BJ (cell line): ENCODE data around the gene PKNOX1. TPM values are rescaled to one million over a fixed set of nuclear protein-coding genes. Genes with fewer than 3 reads are reported as not detected.
A peak's percentile ranks its signal among the peaks of the same experiment; 100 is the strongest.
"Not testable (repeated sequence)": the region's sequence is repeated elsewhere in the genome, so short reads cannot be mapped to it uniquely, and the experiment has no call there.

Source experiments
- CTCF ChIA-PET: fragments of 350-600 bp; formaldehyde crosslinking; extraction: SDS; loops from one replicate; lab custom pipeline; 2021; ENCODE audit warnings: antibody characterized with exemption, inconsistent platforms; lab: Yijun Ruan, JAX
- POLR2A ChIA-PET: fragments of 300-600 bp; sonication (Branson Sonifier 250); formaldehyde crosslinking; extraction: SDS; loops from one replicate; lab custom pipeline; 2021; ENCODE audit warnings: antibody characterized with exemption; lab: Charles Lee
- DNase-seq: peaks from one replicate; pipeline ENCODE4 v3.0.0-alpha.2; 2011; ENCODE audit warnings: low read depth
- H3K27me3 ChIP-seq: 2 replicates; pipeline ENCODE4 v1.6.0; 2011; ENCODE audit warnings: low read length; ENCODE audit not compliant: control insufficient read depth, insufficient read depth
- H3K36me3 ChIP-seq: 2 replicates; pipeline ENCODE4 v1.5.1; 2011; ENCODE audit warnings: low read length; ENCODE audit not compliant: control insufficient read depth, insufficient read depth
- H3K4me3 ChIP-seq: 2 replicates; pipeline ENCODE4 v1.5.1; 2011; ENCODE audit warnings: low read depth, mild to moderate bottlenecking, control low read depth, low read length
- polyA plus RNA-seq: library from polyadenylated mRNA; depleted of rRNA; stranded (reverse); fragments of >200 nt; gene quantifications from 2 replicates; pipeline ENCODE4 v1.2.3, GENCODE V29; 2011

Gene PKNOX1
- polyA plus RNA-seq, 1 experiment = 38.9 TPM

DNA sequence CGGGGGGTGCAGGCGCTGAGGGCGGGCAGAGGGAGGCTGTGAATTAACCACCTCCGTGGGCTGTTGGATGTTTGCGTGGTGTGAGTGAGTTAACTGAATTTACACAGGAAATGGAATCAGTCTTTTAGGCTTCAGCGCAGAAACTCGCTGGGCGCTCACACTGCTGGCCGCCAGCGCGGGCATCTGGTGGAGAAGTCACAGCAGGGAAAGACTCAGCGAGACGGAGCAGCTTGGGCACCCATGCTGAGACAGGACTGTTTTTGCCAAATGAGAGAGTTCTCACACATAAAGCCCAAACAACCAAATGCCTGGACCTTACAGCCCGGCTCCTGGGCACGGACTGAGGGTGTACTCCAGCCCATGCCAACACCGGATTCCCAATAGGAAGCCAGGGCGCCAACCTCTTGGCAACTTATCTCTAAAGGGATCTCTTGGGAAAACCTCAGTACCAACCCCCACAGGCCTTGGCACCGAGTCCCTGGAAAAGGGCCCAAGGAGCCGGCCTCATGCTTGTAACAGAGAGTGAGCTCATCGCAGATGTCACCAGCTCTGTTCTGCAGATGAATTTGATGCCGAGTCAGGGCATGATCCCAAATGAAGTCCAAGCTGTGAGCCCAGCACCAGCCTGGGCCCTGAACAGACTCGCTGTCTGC lies 90.0 kb downstream of the PKNOX1 start:
- POLR2A ChIA-PET, H3K4me3 ChIP-seq, DNase-seq, CTCF ChIA-PET, H3K27me3 ChIP-seq, H3K36me3 ChIP-seq: not testable (repeated sequence)

DNA sequence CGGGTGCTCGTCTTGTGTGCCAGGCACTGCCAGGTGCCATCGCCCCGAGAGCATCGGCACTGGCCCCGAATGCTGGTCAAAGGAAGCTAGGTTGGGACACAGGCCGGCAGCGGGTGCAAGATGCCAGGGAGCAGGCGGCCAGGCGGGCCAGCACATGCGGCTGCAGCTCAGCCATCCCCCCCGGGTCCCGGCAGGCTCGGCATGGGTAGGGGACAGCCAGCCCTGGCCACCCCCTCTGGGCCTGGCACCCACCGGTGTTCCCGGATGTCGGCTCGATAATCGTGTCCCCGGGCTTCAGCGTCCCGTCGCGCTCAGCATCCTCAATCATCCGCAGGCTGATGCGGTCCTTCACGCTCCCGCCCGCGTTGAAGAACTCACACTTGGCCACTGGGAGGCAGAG lies 91.6 kb downstream of the PKNOX1 start:
- DNase-seq, H3K27me3 ChIP-seq, CTCF ChIA-PET, POLR2A ChIA-PET, H3K4me3 ChIP-seq, H3K36me3 ChIP-seq: not testable (repeated sequence)

DNA sequence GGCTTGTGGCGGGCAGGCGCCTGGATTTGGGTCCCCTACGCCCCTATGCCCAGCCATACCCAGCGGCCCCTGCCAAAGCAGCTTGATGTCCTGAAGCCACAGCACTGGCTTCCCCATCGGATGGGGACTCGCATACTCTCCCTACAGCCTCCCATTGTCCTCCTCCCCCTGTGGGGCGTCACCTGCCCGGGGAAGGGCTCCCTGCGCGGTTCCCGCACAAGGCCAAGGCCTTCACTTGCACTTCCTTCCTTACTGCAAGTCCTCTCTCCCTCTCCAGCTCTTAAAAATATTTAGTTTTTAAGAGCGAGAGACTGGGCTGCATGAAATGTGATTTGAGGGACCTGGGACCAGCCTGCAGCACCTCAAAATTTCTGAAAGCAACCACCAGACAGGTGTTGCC lies 92.3 kb downstream of the PKNOX1 start:
- H3K27me3 ChIP-seq, DNase-seq, H3K4me3 ChIP-seq, CTCF ChIA-PET, POLR2A ChIA-PET, H3K36me3 ChIP-seq: not testable (repeated sequence)

DNA sequence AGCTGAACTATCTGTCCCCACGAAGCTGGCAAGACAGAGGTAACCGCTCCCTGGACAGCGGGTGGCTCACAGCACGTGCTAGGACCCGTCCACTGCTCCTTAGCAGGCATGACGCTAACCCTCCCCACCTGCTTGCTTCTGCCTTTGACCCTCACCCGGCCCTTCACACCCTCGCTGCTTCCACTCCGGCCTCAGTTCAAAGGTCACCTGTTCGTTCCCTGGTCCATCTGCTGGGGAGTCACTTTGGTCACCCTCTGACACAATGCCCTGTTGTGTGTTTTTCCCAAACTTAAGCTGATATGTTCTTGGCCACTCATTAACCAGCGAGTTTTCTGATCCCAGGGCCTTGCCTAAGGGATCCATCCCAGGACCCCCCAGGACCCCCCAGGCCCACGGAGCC lies 93.7 kb downstream of the PKNOX1 start:
- DNase-seq, H3K27me3 ChIP-seq, CTCF ChIA-PET, POLR2A ChIA-PET, H3K4me3 ChIP-seq, H3K36me3 ChIP-seq: not testable (repeated sequence)

DNA sequence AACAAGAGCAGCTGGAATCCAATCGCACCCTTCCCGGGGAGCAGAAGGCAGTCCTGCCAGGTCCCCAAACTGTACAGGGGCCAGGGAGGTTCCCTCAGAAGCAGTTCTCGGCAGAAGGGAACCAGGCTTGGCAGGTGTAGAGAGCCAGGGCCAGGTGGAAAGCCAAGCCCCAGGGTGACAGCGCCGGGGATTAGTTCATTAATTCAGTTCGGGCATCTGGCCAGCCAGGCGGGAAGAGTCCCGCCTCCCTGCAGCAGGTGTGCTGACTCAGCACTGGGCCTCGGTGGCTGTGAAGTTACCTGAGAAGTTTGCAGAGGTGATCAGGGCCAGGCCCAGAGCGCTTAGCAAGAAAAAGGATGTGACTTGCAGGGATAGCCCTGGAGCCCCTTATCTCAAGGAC lies 95.3 kb downstream of the PKNOX1 start:
- DNase-seq, H3K36me3 ChIP-seq, H3K27me3 ChIP-seq, H3K4me3 ChIP-seq, POLR2A ChIA-PET, CTCF ChIA-PET: not testable (repeated sequence)

DNA sequence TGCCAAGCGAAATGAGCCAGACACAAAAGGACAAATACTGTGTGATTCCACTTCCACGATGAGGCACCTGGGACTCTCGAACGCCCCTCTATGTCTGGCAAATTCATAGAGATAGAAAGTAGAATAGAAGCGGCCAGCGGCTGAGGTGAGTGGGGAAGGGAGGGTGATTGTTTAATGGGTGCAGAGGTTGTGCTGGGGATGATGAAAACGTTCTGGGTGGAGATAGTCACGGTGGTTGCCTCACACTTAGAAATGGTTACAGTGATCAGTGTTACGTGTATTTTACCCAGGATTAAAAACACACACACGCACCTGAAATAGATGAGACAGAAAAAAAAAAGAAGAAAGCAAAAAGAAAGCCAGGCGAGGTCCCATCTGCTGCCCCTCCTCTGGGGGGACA lies 98.4 kb downstream of the PKNOX1 start:
- CTCF ChIA-PET, POLR2A ChIA-PET, H3K36me3 ChIP-seq, H3K4me3 ChIP-seq, DNase-seq, H3K27me3 ChIP-seq: not testable (repeated sequence)

DNA sequence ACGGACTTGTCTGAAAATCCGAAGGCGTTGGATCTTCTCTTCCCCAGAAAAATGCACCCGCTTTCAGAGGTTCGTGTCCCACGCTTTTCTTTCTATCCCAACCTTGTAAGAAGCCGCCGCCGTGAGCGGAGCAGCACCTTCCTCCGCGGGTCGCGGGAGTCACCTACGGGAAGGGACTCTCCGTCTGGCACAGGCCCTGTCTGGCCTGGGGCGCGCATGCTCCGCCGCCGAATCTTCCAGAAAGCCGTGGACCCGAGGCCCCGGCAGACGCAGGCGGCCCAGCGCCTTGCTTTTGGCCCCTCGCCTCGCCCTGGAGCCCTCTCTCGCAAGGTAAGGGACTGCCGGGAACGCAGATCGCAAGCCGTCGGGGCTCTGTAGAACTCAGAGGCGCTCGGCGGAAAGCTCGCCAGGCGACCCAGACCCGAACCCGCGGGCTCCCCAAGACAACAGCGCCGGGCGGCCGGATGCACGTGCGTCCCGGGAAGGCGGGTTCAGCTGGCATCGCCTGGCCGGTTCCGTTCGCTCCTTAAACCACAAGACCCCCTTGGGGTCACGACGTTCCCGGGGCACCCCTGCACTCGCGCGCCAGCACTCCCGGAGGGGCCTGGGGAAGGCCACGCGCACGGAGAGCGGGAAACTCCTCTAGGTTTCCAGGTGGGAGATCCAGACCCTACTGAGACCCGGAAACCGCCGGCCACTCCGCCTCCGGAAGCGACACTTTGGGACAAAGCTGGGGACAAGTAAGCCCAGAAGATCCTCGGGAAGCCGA lies 100.2 kb downstream of the PKNOX1 start:
- H3K4me3 ChIP-seq, H3K36me3 ChIP-seq, H3K27me3 ChIP-seq, CTCF ChIA-PET, POLR2A ChIA-PET, DNase-seq: not testable (repeated sequence)

DNA sequence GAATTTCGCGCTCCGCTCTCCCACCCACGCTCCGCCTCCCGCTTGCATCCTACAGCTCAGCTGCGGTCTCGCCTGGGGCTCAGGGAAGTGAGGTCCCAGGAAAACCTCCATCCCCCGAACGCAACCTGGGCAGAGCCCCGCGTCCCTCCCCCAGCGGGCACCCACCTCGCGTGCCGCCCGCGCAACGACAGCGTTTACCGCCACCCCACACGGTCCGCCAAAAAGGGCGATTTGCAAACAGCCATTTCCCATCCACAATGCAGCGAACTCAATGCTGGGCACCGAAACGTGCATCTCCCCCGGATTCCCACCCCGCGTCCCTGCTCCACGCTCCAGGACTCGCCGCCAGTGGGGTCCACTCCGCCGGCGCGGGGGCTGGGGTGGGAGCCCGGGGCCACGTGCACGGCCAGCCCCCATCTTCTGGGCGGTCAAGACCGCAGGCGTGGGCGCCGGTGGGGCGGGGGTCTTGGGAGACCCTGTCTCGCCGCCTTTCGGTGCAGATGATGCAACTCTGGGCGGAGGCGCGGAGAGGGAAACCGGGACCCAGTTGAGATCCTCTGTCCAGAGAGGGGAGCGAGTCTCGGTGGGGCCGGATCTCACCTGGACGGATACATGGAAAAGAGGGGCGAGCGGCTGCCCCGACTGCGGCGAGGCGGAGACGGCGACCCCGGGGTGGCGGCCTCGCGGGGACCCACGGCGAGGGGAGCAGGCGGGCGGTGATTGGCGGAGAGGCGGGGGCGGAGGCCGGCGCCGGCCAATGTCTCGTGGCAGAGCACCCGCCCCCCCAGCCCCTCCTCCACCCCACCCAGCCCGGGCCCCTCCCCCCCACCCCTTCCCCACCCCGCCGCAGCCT lies 101.0 kb downstream of the PKNOX1 start, which contains the start of gene CBS:
Gene CBS, minus strand, starts transcription at position 666 of the 853 bp plus-strand sequence. CDS start 3,642 bp downstream, outside the sequence.
- POLR2A ChIA-PET, DNase-seq, CTCF ChIA-PET, H3K27me3 ChIP-seq, H3K36me3 ChIP-seq: not testable (repeated sequence)
- peak within 1 kb of the TSS; percentile 17; the same call in 1 of the 2 replicates for H3K4me3 ChIP-seq

DNA sequence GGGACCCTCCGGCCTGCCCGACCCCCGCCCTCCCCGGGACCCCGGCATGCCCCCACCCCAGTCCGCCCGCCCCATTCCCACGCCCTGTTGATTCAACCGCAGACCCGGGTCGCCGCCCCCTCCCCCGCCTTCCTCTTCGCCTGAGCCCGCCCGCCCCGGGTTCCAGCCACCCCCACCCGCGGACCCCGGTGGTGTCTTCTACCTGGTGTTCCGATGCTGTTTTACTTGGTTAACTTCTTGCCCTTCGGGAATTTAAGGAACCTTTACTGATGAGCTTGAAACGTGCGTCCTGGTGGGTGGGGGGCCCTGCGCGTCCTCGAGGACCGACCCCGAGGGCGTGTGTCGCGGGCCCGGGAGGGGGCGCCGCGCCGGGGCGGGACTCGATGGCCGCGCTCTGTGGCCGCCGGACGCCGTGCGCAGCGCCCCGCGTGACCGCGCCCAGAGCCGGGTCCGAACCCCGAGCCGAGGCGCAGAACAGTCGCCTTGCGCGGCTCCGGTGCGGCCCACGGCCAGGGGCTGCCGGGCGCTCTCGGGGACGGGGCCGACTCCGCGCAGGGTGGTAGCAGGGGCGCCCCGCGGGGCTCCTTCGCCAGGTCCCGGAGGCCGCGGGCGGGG lies 101.8 kb downstream of the PKNOX1 start:
- POLR2A ChIA-PET, H3K4me3 ChIP-seq, DNase-seq, H3K36me3 ChIP-seq, H3K27me3 ChIP-seq, CTCF ChIA-PET: not testable (repeated sequence)

DNA sequence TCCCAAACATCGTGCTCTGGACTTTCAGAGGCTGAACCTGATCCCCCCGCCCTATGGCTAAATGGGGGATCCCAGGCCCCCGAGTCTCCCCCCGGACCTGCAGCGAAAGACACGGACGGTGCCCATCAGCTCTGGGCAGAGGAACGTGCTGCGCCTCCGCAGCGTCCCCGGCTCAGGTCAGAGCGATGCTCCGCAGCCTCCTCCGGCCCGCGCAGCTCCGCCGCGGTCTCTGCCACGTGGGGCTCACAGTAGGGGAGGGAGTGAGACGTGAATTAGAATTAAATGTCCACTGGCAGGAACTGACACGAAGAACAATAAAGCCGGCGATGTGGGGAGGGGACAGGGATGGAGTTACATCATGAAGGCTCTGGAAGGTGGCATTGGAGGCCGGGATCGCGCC lies 102.3 kb downstream of the PKNOX1 start:
- CTCF ChIA-PET, POLR2A ChIA-PET, H3K27me3 ChIP-seq, H3K36me3 ChIP-seq, DNase-seq: not testable (repeated sequence)
- H3K4me3 ChIP-seq = peak overlapping the region; percentile 17; the same call in 1 of the 2 replicates

DNA sequence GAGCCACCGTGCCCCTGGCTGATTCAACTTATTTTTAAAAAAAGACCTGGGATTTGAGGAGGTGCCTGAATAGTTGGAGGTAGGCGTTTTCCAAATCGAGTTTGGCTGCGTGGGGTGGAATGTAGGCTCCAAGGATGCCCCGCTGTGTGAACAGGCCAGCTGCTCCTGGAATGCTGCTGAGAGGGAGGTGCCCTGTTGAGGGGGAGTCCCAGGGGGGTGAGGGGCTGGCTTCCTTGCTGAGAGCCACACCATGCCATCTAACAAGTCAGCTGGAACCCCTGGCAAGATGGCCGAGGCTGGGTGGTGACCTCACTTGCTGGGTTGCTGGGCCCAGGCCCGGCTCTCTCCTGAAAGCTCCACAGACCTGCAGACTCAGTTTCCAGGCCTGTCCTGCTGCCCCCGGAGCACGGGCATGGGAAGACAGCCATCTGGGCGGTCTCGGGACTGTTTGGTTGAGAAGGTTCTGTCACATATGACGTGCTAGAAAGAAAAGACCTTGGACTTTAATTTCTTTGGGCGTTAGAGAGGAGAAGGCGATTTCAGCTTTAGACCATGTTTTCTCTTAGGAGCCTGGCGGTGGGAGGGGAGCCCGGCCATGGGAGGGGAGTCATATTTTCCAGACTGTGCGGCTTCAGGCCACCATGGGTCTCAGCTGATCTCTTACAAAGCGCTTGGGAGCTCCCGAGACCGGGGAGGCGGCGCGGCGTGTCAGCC lies 108.4 kb downstream of the PKNOX1 start:
- CTCF ChIA-PET, POLR2A ChIA-PET, H3K36me3 ChIP-seq, H3K4me3 ChIP-seq, H3K27me3 ChIP-seq, DNase-seq: not testable (repeated sequence)
